ENCODE data around the gene CD47.

GRCh38 chr3:108017587-108017986 is 73.2 kb downstream of the CD47 start:
- TF ChIP-seq CTCF (IDR thresholded peaks at IDR 0.05): no peak
- no peak for TF ChIP-seq POLR2A (IDR thresholded peaks at IDR 0.05)
- TF ChIP-seq EP300 (IDR thresholded peaks at IDR 0.05): no peak

All from stomach (tissue), 4 donors.